H1 (cell line): ENCODE results near the gene SELENOO. TPM values are rescaled to one million over a fixed set of nuclear protein-coding genes. Genes with fewer than 3 reads are reported as not detected.

ENCODE experiments used
- NRF1 ChIP-seq: IDR thresholded peaks from 2 replicates; pipeline ENCODE4 v1.6.1; 2011; ENCODE audit warnings: mild to moderate bottlenecking, low read depth, low read length, improper control_type of control experiment
- polyA plus RNA-seq, 7 experiments: library from polyadenylated mRNA; depleted of rRNA in 3 of 7; stranded (reverse) in 5 of 7; unstranded in 2 of 7; fragments of >200 nt in 5 of 7; fragments of 200-250 nt in 2 of 7; gene quantifications; 1 replicate in 5 of 7; 2 replicates in 1 of 7; 4 replicates in 1 of 7; pipeline versions ENCODE4 v1.2.1 to v1.2.3, GENCODE V29; 2011 to 2013; ENCODE audit warnings: missing spikeins in 2 of 7, mixed read lengths in 2 of 7
- total RNA-seq: library from RNA; stranded (reverse); fragmentation: NEBNext Ultra II Directional; extraction: Animal tissue kit (Norgen Biotek cat#: 25700); gene quantifications from 2 replicates; pipeline ENCODE4 v1.2.1, GENCODE V29; 2021

Gene SELENOO
- total and polyA plus RNA-seq, 2 of the 8 experiments (the other 6 are each of a cell fraction or from before 2014, with no cell fraction given) = 18.6 to 25.1 TPM

GRCh38 chr22:50207383-50208140 is 6.8 kb downstream of the SELENOO start (continued):
- TF ChIP-seq NRF1 = no peak
